Neural progenitor cell (in vitro differentiated cells): Measurements from ENCODE around the gene RINL.

ENCODE experiments used
- CTCF ChIP-seq: fragments of 200-600 bp; sonication (generic); IDR thresholded peaks from 2 replicates; pipeline ENCODE4 v1.5.1; 2017; ENCODE audit warnings: antibody characterized with exemption, mild to moderate bottlenecking
- EZH2 ChIP-seq: fragments of 200-600 bp; sonication (generic); IDR thresholded peaks from 2 replicates; pipeline ENCODE4 v1.6.1; 2017; ENCODE audit warnings: antibody characterized with exemption, mild to moderate bottlenecking, moderate library complexity
- EZH2phosphoT487 ChIP-seq: fragments of 200-600 bp; sonication (generic); IDR thresholded peaks from 2 replicates; pipeline ENCODE4 v1.6.1; 2017; ENCODE audit warnings: antibody characterized with exemption

- no peak for TF ChIP-seq CTCF
- TF ChIP-seq EZH2, result no peak
- no peak for TF ChIP-seq EZH2phosphoT487
Measured at GRCh38 chr19:38922482-38922881, 44.4 kb upstream of the RINL start.
